GM12891 (cell line): ENCODE measurements around the gene PPP1R8.

Experiments used
- POLR2A ChIP-seq: IDR thresholded peaks from 2 replicates; pipeline ENCODE4 v1.6.1; 2011; ENCODE audit warnings: low read depth, low read length, control low read depth
- POLR2AphosphoS5 ChIP-seq: IDR thresholded peaks from 2 replicates; pipeline ENCODE4 v1.6.1; 2011; ENCODE audit warnings: low read depth, low read length, control low read depth
- TAF1 ChIP-seq: IDR thresholded peaks from 2 replicates; pipeline ENCODE4 v1.6.1; 2011; ENCODE audit warnings: low read depth, low read length, control low read depth

- no peak for TF ChIP-seq TAF1
- TF ChIP-seq POLR2AphosphoS5, result no peak
- no peak for TF ChIP-seq POLR2A
Observed at GRCh38 chr1:27807385-27807784, 23.2 kb upstream of the PPP1R8 start.
